IMR-90 (cell line): ENCODE measurements around the gene SUGT1.

Experiments
- BHLHE40 ChIP-seq: fragments of 150-350 bp; IDR thresholded peaks from 2 replicates; pipeline ENCODE4 v1.6.1; 2016; ENCODE audit warnings: mild to moderate bottlenecking, low read depth, low read length
- CEBPB ChIP-seq: IDR thresholded peaks from 2 replicates; pipeline ENCODE4 v1.6.1; 2012; ENCODE audit warnings: low read depth, low read length, improper control_type of control experiment
- FOS ChIP-seq: fragments of 150-350 bp; IDR thresholded peaks from 2 replicates; pipeline ENCODE4 v1.6.1; 2016; ENCODE audit warnings: low read depth, low read length
- MAFK ChIP-seq: IDR thresholded peaks from 2 replicates; pipeline ENCODE4 v1.6.1; 2012; ENCODE audit warnings: low read depth, low read length, improper control_type of control experiment
- MAZ ChIP-seq: IDR thresholded peaks from 2 replicates; pipeline ENCODE4 v1.6.1; 2012; ENCODE audit warnings: low read depth, mild to moderate bottlenecking, low read length, improper control_type of control experiment, moderate library complexity, borderline replicate concordance
- POLR2A ChIP-seq: IDR thresholded peaks from 2 replicates; pipeline ENCODE4 v1.6.1; 2012; ENCODE audit warnings: mild to moderate bottlenecking, low read depth, low read length
- RAD21 ChIP-seq: IDR thresholded peaks from 2 replicates; pipeline ENCODE4 v1.6.1; 2012; ENCODE audit warnings: low read length, improper control_type of control experiment
- RCOR1 ChIP-seq: IDR thresholded peaks from 2 replicates; pipeline ENCODE4 v1.6.1; 2012; ENCODE audit warnings: mild to moderate bottlenecking, low read length, improper control_type of control experiment; ENCODE audit not compliant: insufficient replicate concordance
- RFX5 ChIP-seq: IDR thresholded peaks from 2 replicates; pipeline ENCODE4 v1.8.0; 2012; ENCODE audit warnings: low read depth, mild to moderate bottlenecking, low read length, moderate library complexity
- SMC3 ChIP-seq: fragments of 150-350 bp; IDR thresholded peaks from 2 replicates; pipeline ENCODE4 v1.6.1; 2016; ENCODE audit warnings: low read depth, mild to moderate bottlenecking, antibody characterized with exemption, low read length, moderate library complexity
- TF ChIP-seq, protein P1 (sequence below): conservative IDR thresholded peaks from 2 replicates; pipeline ENCODE4 v1.5.1; 2012; ENCODE audit warnings: mild to moderate bottlenecking, low read depth, low read length, improper control_type of control experiment
- TF ChIP-seq, protein P2 (sequence below): fragments of 150-350 bp; IDR thresholded peaks from 2 replicates; pipeline ENCODE4 v1.6.1; 2016; ENCODE audit warnings: low read depth, mild to moderate bottlenecking, low read length, moderate library complexity, borderline replicate concordance
- TF ChIP-seq, protein P3 (sequence below): fragments of 150-350 bp; IDR thresholded peaks from 2 replicates; pipeline ENCODE4 v1.6.1; 2017; ENCODE audit warnings: mild to moderate bottlenecking, antibody characterized with exemption, low read length, low read depth

DNA sequence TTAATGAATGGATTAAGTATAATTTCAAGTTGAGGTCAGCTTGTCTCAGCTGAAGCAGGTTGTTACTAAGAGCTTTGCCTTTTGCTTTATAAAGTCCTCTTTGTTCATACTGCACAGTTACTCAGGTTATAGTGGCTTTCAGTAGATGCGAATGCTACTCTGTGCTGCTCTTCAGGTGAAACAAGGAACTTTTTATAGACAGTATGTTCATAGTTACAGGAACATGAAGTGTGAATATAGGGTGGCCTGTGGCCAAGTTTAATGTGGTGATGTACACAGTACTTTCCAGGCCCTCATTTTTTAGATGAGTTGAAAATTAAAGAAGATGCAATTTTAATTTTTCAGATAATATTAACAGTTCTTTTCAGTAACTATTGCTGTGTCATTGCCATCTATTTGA, 20.8 kb downstream of the SUGT1 start:
- TF ChIP-seq, protein P1, sequence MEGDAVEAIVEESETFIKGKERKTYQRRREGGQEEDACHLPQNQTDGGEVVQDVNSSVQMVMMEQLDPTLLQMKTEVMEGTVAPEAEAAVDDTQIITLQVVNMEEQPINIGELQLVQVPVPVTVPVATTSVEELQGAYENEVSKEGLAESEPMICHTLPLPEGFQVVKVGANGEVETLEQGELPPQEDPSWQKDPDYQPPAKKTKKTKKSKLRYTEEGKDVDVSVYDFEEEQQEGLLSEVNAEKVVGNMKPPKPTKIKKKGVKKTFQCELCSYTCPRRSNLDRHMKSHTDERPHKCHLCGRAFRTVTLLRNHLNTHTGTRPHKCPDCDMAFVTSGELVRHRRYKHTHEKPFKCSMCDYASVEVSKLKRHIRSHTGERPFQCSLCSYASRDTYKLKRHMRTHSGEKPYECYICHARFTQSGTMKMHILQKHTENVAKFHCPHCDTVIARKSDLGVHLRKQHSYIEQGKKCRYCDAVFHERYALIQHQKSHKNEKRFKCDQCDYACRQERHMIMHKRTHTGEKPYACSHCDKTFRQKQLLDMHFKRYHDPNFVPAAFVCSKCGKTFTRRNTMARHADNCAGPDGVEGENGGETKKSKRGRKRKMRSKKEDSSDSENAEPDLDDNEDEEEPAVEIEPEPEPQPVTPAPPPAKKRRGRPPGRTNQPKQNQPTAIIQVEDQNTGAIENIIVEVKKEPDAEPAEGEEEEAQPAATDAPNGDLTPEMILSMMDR: no peak
- TF ChIP-seq MAFK (no peak), SMC3 (no peak), RFX5 (no peak), RAD21 (no peak), RCOR1 (no peak), POLR2A (no peak), MAZ (no peak), FOS (no peak), CEBPB (no peak), BHLHE40 (no peak)
- TF ChIP-seq, protein P2, sequence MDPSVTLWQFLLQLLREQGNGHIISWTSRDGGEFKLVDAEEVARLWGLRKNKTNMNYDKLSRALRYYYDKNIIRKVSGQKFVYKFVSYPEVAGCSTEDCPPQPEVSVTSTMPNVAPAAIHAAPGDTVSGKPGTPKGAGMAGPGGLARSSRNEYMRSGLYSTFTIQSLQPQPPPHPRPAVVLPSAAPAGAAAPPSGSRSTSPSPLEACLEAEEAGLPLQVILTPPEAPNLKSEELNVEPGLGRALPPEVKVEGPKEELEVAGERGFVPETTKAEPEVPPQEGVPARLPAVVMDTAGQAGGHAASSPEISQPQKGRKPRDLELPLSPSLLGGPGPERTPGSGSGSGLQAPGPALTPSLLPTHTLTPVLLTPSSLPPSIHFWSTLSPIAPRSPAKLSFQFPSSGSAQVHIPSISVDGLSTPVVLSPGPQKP: no peak
- TF ChIP-seq, protein P3, sequence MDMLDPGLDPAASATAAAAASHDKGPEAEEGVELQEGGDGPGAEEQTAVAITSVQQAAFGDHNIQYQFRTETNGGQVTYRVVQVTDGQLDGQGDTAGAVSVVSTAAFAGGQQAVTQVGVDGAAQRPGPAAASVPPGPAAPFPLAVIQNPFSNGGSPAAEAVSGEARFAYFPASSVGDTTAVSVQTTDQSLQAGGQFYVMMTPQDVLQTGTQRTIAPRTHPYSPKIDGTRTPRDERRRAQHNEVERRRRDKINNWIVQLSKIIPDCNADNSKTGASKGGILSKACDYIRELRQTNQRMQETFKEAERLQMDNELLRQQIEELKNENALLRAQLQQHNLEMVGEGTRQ: no peak
